D721Med (cell line): ENCODE data around the gene ZNF862.

ENCODE experiments used
- DNase-seq: peaks from one replicate; pipeline ENCODE4 v3.0.0; 2011; ENCODE audit warnings: low spot score; ENCODE audit not compliant: insufficient read length
- FAIRE-seq: peaks from 2 replicates; lab custom pipeline; 2011; peaks lifted over from hg19 to GRCh38; lab: Jason Lieb, UNC
- CTCF ChIP-seq: IDR thresholded peaks from 2 replicates; pipeline ENCODE4 v1.5.1; 2012; ENCODE audit warnings: mild to moderate bottlenecking, control low read depth; ENCODE audit not compliant: insufficient read depth; ENCODE audit errors: missing control alignments

The ZNF862 gene

GRCh38 chr7:149838224-149838991 is at the start of gene ZNF862:
ZNF862 (plus strand) TSS chr7:149838375; CDS start chr7:149838612, 237 bp downstream.
- no peak for FAIRE-seq
- peak; percentile 92 for DNase-seq
- no peak for TF ChIP-seq CTCF

GRCh38 chr7:149789101-149789500 is 49.1 kb upstream of the ZNF862 start:
- no peak for TF ChIP-seq CTCF
- DNase-seq (no peak), FAIRE-seq (no peak)

- FAIRE-seq, result no peak
- TF ChIP-seq CTCF, result peak; percentile 49
- DNase-seq, result peak; percentile 79
Observed at GRCh38 chr7:149790146-149790548, 48.0 kb upstream of the ZNF862 start.

GRCh38 chr7:149790754-149791360 is 47.3 kb upstream of the ZNF862 start:
- FAIRE-seq (no peak), DNase-seq (no peak)
- no peak for TF ChIP-seq CTCF

GRCh38 chr7:149791411-149792219 is 46.6 kb upstream of the ZNF862 start:
- no peak for TF ChIP-seq CTCF
- no peak for DNase-seq
- no peak for FAIRE-seq

- no peak for TF ChIP-seq CTCF
- no peak for DNase-seq
- FAIRE-seq, result no peak
Observed at GRCh38 chr7:149792220-149792595, 46.0 kb upstream of the ZNF862 start.

- DNase-seq, result no peak
- no peak for FAIRE-seq
- no peak for TF ChIP-seq CTCF
Observed at GRCh38 chr7:149793261-149793660, 44.9 kb upstream of the ZNF862 start.
